K562 (cell line): Measurements from ENCODE around the gene DENND1A. TPM values are rescaled to one million over a fixed set of nuclear protein-coding genes. Genes with fewer than 3 reads are reported as not detected.

Experiments
- ATAC-seq: fragments of 200-7000 bp; cut with Tn5 transposase; 3 replicates; pipeline ENCODE4 v1.9.1; 2020; ENCODE audit warnings: moderate library complexity
- BruUV-seq: library from RNA; stranded (reverse); fragments of 400-500 nt; replicated peaks from 2 replicates; lab custom pipeline; 2021; lab: Mats Ljungman, UMichigan
- CTCF ChIA-PET: fragments of 300-600 bp; formaldehyde crosslinking; extraction: SDS; loops from one replicate; lab custom pipeline; 2021; ENCODE audit warnings: low intra/inter-chr PET ratio; lab: Yijun Ruan, JAX
- POLR2A ChIA-PET: fragments of 300-600, 350-650 bp; sonication (Branson Sonifier 250); formaldehyde crosslinking; extraction: SDS; loops from one replicate; lab custom pipeline; 2021; ENCODE audit warnings: antibody characterized with exemption, inconsistent platforms; lab: Yijun Ruan, JAX
- DNase-seq, 4 experiments: peaks; one replicate each; pipeline versions ENCODE4 v3.0.0 to v3.0.0-alpha.2; 2011 to 2018; ENCODE audit warnings: low spot score in 3 of 4, mixed read lengths in 3 of 4; ENCODE audit errors: extremely low read depth in 1 of 4
- FAIRE-seq: peaks from 2 replicates; lab custom pipeline; 2011; peaks lifted over from hg19 to GRCh38; lab: Jason Lieb, UNC
- H2AFZ ChIP-seq: 2 replicates; pipeline ENCODE4 v1.6.0; 2011; ENCODE audit warnings: low read depth, low read length, control low read depth, inconsistent platforms
- H3K27ac ChIP-seq: fragments of 200-600 bp; 3 replicates; pipeline ENCODE4 v1.8.0; 2011; ENCODE audit warnings: low read depth, mild to moderate bottlenecking, control low read depth, inconsistent platforms, low read length, moderate library complexity, mixed read lengths; ENCODE audit errors: extremely low read depth
- H3K27me3 ChIP-seq, 2 experiments: fragments of 300-600 bp in 1 of 2; 2 replicates in 1 of 2; 3 replicates in 1 of 2; pipeline versions ENCODE4 v1.6.0 to v1.8.0; 2011; ENCODE audit warnings: inconsistent platforms in 2 of 2, low read length in 2 of 2, mild to moderate bottlenecking in 1 of 2, mixed read lengths in 1 of 2, moderate library complexity in 1 of 2; ENCODE audit not compliant: control insufficient read depth in 2 of 2, insufficient read depth in 2 of 2
- H3K36me3 ChIP-seq: fragments of 300-600 bp; 3 replicates; pipeline ENCODE4 v1.8.0; 2011; ENCODE audit warnings: mild to moderate bottlenecking, low read length, inconsistent platforms; ENCODE audit not compliant: control insufficient read depth, insufficient read depth
- H3K4me1 ChIP-seq, 2 experiments: fragments of 200-600 bp in 1 of 2; replicated peaks in 1 of 2; 2 replicates in 1 of 2; 3 replicates in 1 of 2; pipeline versions ENCODE4 v1.5.1 to v1.8.0; 2011; ENCODE audit warnings: inconsistent platforms in 2 of 2, low read length in 2 of 2, mild to moderate bottlenecking in 1 of 2, mixed read lengths in 1 of 2, moderate library complexity in 1 of 2; ENCODE audit not compliant: control insufficient read depth in 2 of 2, insufficient read depth in 2 of 2
- H3K4me2 ChIP-seq: 2 replicates; pipeline ENCODE4 v1.6.1; 2011; ENCODE audit warnings: low read length, control low read depth, inconsistent platforms, mixed read lengths; ENCODE audit not compliant: insufficient read depth
- H3K4me3 ChIP-seq: fragments of 200-600 bp; sonication (generic), shearing (Covaris generic); 2 replicates; pipeline ENCODE4 v1.5.1; 2016; ENCODE audit warnings: control low read depth, inconsistent platforms
- H3K79me2 ChIP-seq: fragments of 200-600 bp; 3 replicates; pipeline ENCODE4 v1.8.0; 2011; ENCODE audit warnings: low read length, inconsistent platforms; ENCODE audit not compliant: control insufficient read depth, insufficient read depth
- H3K9ac ChIP-seq, 2 experiments: 2 replicates each; pipeline versions ENCODE4 v1.6.0 to v1.6.1; 2011; ENCODE audit warnings: low read depth in 2 of 2, low read length in 2 of 2, control low read depth in 1 of 2, inconsistent platforms in 1 of 2, mild to moderate bottlenecking in 1 of 2, mixed read lengths in 1 of 2; ENCODE audit not compliant: insufficient read depth in 1 of 2
- H3K9me1 ChIP-seq: one replicate; pipeline ENCODE4 v1.6.0; 2011; ENCODE audit warnings: inconsistent platforms, mild to moderate bottlenecking, low read length, moderate library complexity; ENCODE audit not compliant: control insufficient read depth, insufficient read depth
- H3K9me3 ChIP-seq: replicated peaks from 2 replicates; pipeline ENCODE4 v1.5.1; 2011; ENCODE audit warnings: low read depth, low read length, inconsistent platforms; ENCODE audit not compliant: control insufficient read depth, insufficient read depth
- H4K20me1 ChIP-seq: replicated peaks from 2 replicates; pipeline ENCODE4 v1.6.1; 2011; ENCODE audit warnings: low read length, inconsistent platforms, mixed read lengths; ENCODE audit not compliant: control insufficient read depth, insufficient read depth
- ASH1L ChIP-seq: fragments of 450-650 bp; IDR thresholded peaks from 2 replicates; pipeline ENCODE4 v1.6.1; 2018; ENCODE audit warnings: borderline replicate concordance, mild to moderate bottlenecking, low read depth; ENCODE audit not compliant: partially characterized antibody
- HDAC1 ChIP-seq, 2 experiments: fragments of 450-650 bp; IDR thresholded peaks; 2 replicates each; pipeline ENCODE4 v1.6.1; 2016 to 2017; ENCODE audit warnings: inconsistent platforms in 1 of 2, mild to moderate bottlenecking in 1 of 2, moderate library complexity in 1 of 2
- HEY1 ChIP-seq: fragments of 250-450 bp; sonication (Bioruptor Pico); IDR thresholded peaks from 2 replicates; pipeline ENCODE4 v1.5.0; 2020; ENCODE audit warnings: mild to moderate bottlenecking, moderate library complexity, borderline replicate concordance
- SLC30A9 ChIP-seq: fragments of 250-450 bp; sonication (Bioruptor Pico); IDR thresholded peaks from 2 replicates; pipeline ENCODE4 v1.8.0; 2022; ENCODE audit warnings: mild to moderate bottlenecking, moderate library complexity
- ZNF408 ChIP-seq: fragments of 250-450 bp; sonication (Bioruptor Pico); IDR thresholded peaks from 2 replicates; pipeline ENCODE4 v1.4.0; 2020; ENCODE audit warnings: low read depth, mild to moderate bottlenecking, moderate library complexity
- ZNF668 ChIP-seq: fragments of 250-450 bp; sonication (Bioruptor Pico); IDR thresholded peaks from 2 replicates; pipeline ENCODE4 v1.8.0; 2022; ENCODE audit warnings: mild to moderate bottlenecking, inconsistent platforms
- WGBS: fragments of 100-300 bp; shearing (Covaris generic); methylation state at CpG from one replicate; pipeline ENCODE4 v1.1.6; 2016; ENCODE audit warnings: low coverage, mixed read lengths; ENCODE audit not compliant: insufficient coverage; ENCODE audit errors: missing lambda C conversion rate; 5-methylcytosine and 5-hydroxymethylcytosine counted together
- in situ Hi-C: fragments of 300-500 bp; cut with MboI; formaldehyde crosslinking; loops from 4 replicates; pipeline ENCODE4 v1.15.0; 2018; ENCODE audit warnings: inconsistent platforms, mixed read lengths
- intact Hi-C: fragments of 100-400 bp; cut with micrococcal nuclease; formaldehyde crosslinking; loops from 2 replicates; pipeline ENCODE4 v1.14.2; 2022
- polyA plus RNA-seq, 8 experiments: library from polyadenylated mRNA; depleted of rRNA in 4 of 8; stranded (reverse) in 5 of 8; unstranded in 3 of 8; fragments of >200 nt; fragmentation: Nextera tagmentation in 2 of 8; fragmentation: Illumina TruSeq in 1 of 8; extraction: Ambion mirVana in 2 of 8; extraction: Trizol in 1 of 8; gene quantifications; 2 replicates each; pipeline versions ENCODE4 v1.2.1 to v1.2.3, GENCODE V29; 2011 to 2014; ENCODE audit warnings: inconsistent platforms in 1 of 8, missing spikeins in 1 of 8
- total RNA-seq, 7 experiments: library from RNA; depleted of rRNA in 6 of 7; stranded (reverse); fragments of >200 nt in 6 of 7; fragmentation: Illumina TruSeq in 2 of 7; extraction: Trizol in 2 of 7; gene quantifications; 2 replicates each; pipeline versions ENCODE4 v1.2.1 to v1.2.3, GENCODE V29; 2011 to 2021; ENCODE audit warnings: low replicate concordance in 1 of 7
- TF ChIP-seq, protein P1 (sequence below): sonication (generic); formaldehyde crosslinking; IDR thresholded peaks from 2 replicates; pipeline ENCODE4 v1.8.0; 2022; ENCODE audit warnings: mild to moderate bottlenecking, missing genetic modification reagents, borderline replicate concordance
- TF ChIP-seq, protein P2 (sequence below): fragments of 450-650 bp; formaldehyde crosslinking; IDR thresholded peaks from 2 replicates; pipeline ENCODE4 v1.4.0; 2022; ENCODE audit warnings: missing genetic modification characterization
- TF ChIP-seq, protein P3 (sequence below): fragments of 250-450 bp; sonication (Bioruptor Pico); IDR thresholded peaks from 2 replicates; pipeline ENCODE4 v1.5.0; 2020; ENCODE audit warnings: mild to moderate bottlenecking, borderline replicate concordance

Gene DENND1A
- total and polyA plus RNA-seq, 9 of the 15 experiments (the other 6 are each of a cell fraction or from before 2014, with no cell fraction given), result 7.6 to 29.5 (median 15.7) TPM

DNA sequence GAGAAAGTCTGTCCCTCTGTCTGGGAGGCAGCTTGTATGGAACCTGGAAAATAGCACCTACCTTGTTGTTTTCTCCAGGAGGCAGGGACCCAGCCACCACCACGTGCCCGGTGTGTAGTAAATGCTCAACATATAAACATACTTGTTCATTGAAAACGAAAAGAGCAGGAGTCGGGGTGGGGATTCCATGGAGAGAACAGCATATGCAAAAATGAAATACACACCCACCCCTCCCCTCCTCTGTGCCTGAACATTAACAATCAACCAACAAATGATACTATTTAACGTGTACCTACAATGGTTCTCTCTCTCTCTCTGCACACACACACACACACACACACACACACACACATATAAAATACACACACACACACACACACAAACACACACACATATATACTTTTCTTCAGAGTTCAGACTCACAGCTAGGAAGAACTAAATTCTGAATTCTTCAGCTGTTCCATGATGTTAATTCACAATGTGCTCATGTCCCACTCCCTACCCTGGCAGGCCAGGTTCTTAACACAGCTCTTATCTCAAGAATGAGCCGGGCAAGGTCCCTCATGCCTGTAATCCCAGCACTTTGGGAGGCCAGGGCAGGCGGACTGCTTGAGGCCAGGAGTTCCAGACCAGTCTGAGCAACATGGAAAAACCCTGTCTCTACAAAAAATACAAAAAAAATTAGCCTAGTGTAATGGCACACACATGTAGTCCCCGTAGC lies 16.3 kb upstream of the DENND1A start:
- H3K9me3 ChIP-seq, result no peaks in the 10 kb centered on the region
- FAIRE-seq (no peak), DNase-seq (no peak), ATAC-seq (no peak)
- H3K79me2 ChIP-seq, result no peaks in the 10 kb centered on the region
- CTCF ChIA-PET, result no interaction called here
- no peaks in the 10 kb centered on the region for H3K4me1 ChIP-seq
- BruUV-seq, result no TSS peak
- WGBS, result 6% methylated on average over 8 of the region's 8 CpGs
- H3K4me3 ChIP-seq, result no peak overlapping the region
- H3K27ac ChIP-seq, result no peak overlapping the region
- H3K27me3 ChIP-seq, result peaks cover 0 to 18% of the 10 kb centered on the region in 2 experiments; a peak in 1 of 5 replicates
- H3K36me3 ChIP-seq, result no peaks in the 10 kb centered on the region
- H4K20me1 ChIP-seq, result 0 out of 2 replicates have a peak, but pooled peaks cover 4% of the 10 kb centered on the region
- in situ Hi-C loops (no loop called here), intact Hi-C loops (no loop called here)
- no peaks in the 10 kb centered on the region for H3K9me1 ChIP-seq
- POLR2A ChIA-PET, result interaction anchor here (0.8 to 1.6 kb wide), 2 partner anchors 9 to 431 kb away, joined by 3 to 4 read pairs; no protein-coding TSS in a partner anchor
- no peak overlapping the region for H3K4me2 ChIP-seq
- no peak overlapping the region for H3K9ac ChIP-seq
- H2AFZ ChIP-seq, result no peak overlapping the region
- TF ChIP-seq HEY1 (CRISPR knock-in tag) (no peak), ZNF408 (CRISPR knock-in tag) (no peak), SLC30A9 (no peak), ASH1L (no peak), ZNF668 (no peak), HDAC1 (IDR thresholded peaks at IDR 0.05) (no peak)
- TF ChIP-seq, protein P1, sequence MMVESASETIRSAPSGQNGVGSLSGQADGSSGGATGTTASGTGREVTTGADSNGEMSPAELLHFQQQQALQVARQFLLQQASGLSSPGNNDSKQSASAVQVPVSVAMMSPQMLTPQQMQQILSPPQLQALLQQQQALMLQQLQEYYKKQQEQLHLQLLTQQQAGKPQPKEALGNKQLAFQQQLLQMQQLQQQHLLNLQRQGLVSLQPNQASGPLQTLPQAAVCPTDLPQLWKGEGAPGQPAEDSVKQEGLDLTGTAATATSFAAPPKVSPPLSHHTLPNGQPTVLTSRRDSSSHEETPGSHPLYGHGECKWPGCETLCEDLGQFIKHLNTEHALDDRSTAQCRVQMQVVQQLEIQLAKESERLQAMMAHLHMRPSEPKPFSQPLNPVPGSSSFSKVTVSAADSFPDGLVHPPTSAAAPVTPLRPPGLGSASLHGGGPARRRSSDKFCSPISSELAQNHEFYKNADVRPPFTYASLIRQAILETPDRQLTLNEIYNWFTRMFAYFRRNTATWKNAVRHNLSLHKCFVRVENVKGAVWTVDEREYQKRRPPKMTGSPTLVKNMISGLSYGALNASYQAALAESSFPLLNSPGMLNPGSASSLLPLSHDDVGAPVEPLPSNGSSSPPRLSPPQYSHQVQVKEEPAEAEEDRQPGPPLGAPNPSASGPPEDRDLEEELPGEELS (CRISPR knock-in tag), result no peak
- TF ChIP-seq, protein P2, sequence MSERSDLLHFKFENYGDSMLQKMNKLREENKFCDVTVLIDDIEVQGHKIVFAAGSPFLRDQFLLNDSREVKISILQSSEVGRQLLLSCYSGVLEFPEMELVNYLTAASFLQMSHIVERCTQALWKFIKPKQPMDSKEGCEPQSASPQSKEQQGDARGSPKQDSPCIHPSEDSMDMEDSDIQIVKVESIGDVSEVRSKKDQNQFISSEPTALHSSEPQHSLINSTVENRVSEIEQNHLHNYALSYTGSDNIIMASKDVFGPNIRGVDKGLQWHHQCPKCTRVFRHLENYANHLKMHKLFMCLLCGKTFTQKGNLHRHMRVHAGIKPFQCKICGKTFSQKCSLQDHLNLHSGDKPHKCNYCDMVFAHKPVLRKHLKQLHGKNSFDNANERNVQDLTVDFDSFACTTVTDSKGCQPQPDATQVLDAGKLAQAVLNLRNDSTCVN (CRISPR knock-in tag), result no peak
- TF ChIP-seq, protein P3, sequence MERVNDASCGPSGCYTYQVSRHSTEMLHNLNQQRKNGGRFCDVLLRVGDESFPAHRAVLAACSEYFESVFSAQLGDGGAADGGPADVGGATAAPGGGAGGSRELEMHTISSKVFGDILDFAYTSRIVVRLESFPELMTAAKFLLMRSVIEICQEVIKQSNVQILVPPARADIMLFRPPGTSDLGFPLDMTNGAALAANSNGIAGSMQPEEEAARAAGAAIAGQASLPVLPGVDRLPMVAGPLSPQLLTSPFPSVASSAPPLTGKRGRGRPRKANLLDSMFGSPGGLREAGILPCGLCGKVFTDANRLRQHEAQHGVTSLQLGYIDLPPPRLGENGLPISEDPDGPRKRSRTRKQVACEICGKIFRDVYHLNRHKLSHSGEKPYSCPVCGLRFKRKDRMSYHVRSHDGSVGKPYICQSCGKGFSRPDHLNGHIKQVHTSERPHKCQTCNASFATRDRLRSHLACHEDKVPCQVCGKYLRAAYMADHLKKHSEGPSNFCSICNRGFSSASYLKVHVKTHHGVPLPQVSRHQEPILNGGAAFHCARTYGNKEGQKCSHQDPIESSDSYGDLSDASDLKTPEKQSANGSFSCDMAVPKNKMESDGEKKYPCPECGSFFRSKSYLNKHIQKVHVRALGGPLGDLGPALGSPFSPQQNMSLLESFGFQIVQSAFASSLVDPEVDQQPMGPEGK (CRISPR knock-in tag), result no peak
